ENCODE measurements around the gene TIMM13.

Gene TIMM13

DNA sequence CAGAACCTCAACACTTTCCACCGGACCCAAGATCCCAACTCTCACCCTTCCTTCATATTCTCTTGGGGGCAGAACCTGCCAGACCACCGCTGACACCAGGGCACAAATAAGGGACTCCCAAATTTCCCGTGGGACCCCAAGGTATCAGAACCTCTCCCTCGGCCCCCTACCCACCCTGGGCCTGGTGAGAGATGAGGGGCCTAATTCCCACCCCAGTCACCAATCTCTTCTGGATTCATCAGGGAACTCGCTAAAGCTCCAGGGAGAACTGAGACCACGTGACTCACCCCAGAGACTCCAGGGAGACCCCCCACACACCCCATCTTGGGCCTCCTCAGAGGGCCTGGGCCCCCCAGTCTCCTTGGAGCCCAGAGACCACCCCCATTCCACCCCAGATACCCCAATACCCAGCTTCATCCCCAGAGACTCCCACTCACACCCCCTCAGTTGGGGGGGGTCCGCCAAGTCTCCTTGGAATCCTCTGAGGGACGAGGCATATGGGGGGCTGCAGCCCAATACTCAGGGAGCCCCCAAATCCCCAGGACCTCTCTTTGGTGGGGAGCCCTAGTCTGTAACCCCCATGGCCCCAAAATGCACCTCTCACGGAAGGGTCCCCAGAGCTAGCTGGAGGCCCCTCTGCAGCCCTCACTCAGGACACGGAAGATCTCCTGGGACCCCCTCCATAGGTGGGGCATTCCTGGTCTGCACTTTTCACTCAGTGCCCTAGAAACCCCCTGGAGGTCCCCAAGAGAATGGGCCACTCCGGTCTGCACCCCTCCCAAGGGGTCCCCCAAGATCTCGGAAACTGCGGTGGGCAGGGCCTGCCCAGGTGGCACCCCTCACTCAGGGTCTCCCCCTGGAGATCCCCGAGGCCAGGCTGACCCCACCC lies 27.8 kb upstream of the TIMM13 start:
- DNase-seq, result no peak

DNA sequence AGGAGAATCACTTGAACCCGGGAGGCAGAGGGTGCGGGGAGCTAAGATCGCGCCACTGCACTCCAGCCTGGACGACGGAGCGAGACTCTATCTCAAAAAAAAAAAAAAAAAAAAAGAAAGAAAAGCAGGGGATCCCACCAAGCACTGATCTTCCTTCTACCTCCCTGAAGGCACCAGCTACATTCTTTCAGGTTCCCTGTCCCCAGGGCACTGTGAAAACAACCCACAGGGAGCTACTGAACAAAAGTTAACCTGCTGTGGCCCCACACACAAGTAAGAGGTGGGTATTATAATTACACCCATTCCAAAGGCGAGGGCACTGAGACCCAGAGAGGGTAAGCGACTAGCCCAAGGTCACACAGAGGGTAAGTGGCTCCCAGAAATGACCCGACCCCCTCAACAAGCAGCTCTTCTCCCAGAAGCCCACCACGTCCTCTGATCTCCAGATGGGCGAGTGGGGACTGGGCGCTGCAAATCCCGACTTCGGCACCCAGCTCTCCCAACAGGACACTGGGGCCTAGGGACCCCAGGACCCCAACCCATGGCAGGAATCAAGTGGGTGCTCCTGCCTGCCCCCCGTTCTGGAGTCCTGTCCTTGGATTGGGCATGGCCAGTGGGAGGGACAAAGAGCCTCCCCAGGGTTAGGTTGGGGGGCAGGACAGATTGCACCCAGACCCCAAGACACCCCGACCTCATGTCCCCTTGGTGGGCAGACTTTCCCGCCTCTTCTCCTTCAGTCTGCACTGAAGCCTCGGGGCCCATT lies 27.0 kb upstream of the TIMM13 start:
- DNase-seq, result no peak

DNA sequence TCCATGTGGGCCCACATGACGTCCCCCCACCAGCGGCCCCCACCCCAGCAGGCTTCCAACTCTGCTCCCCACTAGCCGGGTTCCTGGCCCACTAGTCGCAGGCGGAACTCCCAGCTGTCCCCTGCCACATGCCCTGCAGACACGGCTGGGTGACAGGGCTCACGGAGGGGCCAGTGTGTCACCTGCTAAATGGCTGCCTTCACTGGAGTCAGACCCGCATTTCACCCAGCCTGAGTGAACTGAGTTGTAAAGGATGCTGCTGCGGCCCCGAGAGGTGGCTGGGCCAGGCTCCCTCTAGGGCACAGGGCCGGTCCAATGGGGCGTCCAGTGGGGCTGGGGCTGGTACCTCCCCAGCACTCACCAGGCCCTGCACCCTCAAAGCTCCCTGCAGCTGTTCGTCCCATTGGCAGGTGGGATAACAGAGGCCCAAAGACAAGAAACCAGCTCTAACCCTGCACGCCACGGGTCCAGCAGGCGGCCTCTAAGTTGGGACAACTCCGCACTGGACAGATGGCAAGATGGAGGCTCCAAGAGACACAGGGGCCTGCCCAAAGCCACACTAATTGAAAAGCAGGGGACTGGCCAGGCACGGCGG lies 26.1 kb upstream of the TIMM13 start:
- DNase-seq, result no peak

DNA sequence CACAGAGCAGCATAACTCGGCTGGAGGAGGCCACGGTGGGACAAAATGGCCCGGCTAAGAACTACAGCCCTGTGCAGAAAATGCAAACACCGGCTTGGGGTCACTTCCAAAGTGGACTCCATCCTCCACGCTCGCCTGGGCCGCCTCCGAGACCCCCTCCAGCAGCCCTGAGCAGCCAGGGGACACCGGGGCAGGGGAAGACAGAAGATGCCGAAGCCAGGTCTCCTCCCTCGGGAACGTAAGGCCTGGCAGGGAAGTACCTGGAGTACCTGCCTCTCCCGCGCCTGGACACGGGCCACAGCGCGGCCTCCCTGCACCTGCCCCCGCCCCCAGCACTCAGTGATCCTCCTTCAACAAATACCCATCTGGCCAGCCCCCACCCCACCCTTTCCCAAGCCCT lies 24.4 kb upstream of the TIMM13 start:
- DNase-seq, result no peak

DNA sequence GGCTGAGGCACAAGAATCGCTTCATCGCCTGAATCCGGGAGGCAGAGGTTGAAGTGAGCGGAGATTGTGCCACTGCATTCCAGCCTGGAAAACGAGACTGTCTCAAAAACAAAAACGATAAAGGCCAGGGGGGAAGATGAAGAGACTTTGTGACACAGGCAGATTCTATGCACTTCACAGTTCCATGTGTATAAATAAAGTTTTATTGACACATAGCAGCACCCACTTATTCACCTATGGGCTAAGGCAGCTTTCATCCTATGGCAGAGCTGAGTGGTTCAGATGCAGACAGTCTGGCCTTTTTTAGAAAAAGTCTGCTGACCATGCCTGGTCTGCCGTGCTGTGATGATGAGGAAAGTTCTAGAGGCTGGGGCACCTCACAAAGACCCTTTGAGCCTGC lies 23.8 kb upstream of the TIMM13 start:
- no peak for DNase-seq

DNA sequence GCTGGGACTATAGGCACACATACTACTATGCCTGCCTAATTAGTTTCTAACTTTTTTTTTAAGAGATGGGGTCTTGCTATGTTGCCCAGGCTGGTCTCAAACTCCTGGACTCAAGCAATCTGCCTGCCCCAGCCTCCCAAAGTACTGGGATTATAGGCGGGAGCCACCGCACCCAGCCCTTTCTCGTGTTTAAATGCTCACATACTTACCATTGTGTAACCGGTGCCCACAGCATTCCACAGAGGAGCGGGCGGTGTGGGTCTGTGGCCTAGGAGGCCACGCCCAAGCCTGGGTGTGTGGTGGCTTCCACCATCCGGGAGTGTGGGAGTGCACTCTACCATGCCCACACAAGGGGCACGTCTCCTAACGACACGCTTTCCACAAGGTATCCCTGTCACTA lies 21.6 kb upstream of the TIMM13 start:
- DNase-seq, result peak; percentile 55

DNA sequence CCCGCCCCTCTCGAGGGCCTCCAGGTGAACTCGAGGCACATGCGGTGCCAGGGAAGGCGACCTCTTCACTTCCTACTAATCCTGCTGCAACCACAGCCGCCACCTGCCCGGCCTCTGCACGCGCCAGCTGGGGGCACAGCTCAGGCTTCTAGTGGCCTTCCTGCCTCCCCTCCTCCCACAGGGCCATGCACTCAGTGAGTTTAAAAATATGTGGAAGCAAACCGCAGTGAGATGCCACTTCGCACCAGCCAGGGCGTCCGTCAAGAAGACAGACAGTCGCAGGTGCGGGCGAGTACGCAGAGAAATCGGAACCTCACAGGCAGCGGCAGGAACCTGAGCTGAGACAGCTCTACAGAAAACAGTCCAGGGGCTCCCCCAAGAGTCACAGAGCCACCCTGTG lies 19.0 kb upstream of the TIMM13 start:
- no peak for DNase-seq

DNA sequence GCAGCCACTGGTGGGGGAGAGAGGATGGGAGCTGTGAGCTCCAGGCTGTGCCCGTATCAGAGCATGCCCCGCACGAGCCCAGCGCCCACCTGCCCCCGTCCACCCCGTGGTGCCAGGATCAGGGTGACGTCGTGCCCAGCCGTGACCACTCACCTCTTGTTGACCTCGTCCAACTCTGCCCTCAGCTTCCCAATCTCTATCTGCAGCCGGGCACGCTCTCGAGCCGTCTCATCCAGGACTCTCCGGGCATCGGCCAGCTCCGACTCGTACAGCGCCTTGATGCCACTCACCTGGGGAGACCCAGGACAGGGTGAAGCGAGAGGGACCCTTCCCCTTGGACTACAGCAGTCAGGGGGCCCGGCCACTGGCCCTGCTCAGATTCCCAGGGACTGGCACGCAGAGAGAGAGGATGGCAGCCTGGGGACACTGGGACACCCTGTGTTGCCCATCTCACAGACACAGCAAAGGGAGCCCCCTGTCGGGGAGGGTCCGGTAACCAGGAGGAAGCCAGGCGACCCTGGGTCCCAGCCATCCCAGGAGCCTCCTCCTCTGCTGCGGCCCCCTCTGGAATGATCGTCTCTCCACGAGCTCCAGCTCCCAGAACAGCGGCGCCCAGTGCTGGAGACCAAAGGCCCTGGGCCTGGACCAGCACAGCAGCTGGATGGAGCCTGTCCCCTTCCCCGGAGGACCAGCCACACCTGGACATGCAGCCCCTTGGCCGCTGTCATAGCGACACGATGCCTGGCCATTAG lies 17.0 kb upstream of the TIMM13 start:
- DNase-seq, result no peak

DNA sequence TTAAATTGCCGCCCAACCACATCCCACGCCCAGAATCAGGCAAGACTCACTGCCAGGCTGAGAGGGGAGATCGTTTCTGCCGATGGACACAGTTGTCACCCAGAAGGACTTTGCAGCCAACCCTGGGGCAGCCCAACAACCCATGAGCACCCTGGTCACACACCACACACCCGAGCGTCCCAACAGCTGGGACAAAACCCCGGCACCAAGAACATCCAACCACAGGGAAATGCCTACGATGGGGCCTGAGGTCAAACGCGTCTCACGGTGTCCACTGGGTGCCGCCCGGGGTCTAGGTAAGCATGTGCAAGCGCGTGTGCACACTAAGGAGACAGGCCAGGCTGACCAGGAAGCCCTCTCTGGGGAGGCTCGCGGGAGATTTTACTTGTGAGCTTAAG lies 16.4 kb upstream of the TIMM13 start:
- no peak for DNase-seq

DNA sequence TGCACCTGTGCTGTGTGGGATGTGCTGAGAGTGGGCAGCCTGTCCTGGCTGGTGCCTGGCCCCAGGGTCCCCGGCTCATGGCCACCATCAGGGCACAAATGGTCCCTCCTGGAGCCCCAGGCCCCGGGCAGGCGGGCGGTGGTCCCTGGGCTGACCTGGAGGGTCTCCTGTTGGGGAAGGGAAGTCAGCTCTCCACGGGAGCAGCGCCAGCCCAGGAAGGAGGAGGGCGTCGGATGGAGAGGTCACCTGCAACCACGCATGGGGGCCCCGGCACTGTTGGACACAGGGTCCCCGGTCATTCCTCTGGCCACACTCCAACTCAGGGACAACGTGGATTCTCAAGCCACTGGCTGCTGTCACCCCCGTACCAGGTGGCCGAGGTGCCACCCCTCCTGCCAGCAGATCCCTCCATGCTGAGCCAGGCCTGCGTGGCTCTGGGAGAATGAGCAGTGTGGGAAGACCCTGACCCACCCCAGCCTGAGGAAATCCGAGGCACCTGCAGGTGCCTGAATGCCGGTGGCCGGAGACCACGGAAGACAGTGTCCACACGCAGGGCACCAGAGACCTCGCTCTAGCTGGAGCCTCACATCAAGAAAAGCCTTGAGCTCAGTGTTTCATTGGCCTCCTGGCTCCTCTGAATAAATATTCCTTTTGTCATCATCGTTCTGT lies 15.9 kb upstream of the TIMM13 start:
- DNase-seq, result no peak

DNA sequence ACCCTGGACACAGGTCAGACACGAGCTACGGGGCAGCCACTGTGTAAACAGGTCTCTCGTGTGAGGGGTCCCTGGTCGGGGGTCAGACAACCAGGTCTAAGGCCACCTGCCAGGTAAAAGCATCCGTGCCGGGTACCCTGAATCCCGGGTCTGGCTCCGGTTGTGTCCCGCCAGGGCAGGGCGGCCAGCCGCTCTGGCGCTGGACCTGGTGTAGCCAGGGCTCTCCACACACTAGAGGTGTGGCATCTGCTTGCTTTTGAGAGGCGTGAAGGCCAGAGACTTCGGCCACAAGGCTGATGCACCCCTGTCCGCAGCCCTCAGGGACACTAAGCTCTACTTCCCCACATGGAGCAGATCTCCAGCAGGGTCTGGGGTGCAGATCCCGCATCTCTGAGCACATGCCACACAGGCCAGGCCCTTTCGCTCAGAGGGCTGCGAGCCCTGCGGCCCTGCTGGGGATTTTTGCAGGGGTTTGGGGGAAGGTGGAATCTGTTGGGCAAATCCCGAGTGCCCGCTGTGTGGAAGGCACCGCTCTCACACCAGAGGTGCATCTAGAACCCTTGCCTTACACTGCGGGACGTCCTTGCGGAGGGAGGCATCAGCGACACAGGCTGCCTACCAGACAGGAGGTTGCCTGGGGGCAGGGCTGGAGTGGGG lies 13.8 kb upstream of the TIMM13 start:
- DNase-seq, result no peak

DNA sequence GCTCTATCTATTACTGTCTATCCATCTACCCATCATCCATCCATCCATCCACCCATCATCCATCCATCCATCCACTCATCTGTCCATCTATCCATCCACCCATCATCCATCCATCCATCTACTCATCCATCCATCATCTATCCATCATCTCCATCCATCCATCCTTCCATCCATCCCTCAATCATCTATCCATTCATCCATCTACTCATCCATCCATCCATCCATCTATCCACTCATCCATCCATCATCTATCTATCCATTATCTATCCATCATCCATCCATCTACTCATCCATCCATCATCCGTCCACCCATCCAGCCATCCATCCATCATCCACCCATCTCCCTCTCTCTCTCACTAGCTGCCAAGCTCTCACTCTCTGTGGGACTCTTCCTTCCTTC lies 13.1 kb upstream of the TIMM13 start:
- no peak for DNase-seq

DNA sequence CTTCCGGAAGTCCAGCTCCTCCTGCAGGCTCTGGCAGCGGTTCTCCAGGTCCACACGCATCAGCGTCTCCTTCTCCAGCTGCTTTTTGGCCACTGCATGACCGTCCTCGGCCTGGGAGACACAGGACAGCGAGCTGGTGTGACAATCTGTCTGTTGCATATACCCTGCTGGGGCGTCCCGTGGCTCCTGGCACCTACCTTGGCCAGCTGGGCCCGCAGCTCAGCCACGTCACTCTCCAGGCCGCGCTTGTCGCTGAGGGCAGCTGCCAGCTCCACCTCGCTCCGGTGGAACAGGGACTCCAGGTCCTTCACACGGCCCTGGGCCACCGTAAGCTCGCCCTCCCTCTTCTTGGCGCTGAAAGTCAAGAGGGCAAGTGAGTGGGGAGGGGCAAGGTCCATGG lies 10.8 kb upstream of the TIMM13 start:
- DNase-seq, result no peak

DNA sequence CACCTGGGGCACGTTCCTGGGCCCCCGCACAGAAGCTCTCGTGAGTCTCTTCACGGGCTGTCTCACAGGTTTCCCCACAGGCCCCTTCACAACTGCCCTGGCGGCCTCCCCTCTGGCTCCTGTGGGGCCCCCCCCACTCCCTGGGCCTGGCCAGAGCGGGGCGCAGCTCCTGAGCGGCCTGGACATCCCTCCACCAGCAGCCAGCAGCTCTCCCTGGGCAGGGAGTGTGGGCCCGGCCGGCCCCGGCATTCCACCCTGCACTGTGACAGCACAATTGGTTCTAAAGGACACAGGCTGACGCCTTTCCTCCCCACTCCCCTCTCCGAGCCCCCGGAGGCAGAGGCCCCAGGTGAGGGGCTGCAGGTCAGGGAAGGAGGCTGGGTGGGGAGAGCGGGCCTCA lies 9.5 kb upstream of the TIMM13 start:
- DNase-seq, result no peak

DNA sequence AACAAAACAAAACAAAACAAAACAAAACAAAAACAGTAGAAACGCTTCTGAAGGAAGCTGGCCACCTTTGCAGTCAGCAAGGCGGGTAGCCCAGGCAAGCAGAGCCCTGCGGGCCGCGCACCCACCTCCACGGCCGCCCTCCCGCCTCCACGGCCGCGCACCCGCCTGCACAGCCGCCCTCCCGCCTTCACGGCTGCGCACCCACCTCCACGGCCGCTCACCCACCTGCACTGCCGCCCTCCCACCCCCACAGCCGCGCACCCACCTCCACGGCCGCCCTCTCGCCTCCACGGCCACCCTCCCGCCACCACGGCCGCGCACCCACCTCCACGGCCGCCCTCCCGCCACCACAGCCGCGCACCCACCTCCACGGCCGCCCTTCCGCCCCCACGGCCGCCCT lies 9.0 kb upstream of the TIMM13 start:
- no peak for DNase-seq

DNA sequence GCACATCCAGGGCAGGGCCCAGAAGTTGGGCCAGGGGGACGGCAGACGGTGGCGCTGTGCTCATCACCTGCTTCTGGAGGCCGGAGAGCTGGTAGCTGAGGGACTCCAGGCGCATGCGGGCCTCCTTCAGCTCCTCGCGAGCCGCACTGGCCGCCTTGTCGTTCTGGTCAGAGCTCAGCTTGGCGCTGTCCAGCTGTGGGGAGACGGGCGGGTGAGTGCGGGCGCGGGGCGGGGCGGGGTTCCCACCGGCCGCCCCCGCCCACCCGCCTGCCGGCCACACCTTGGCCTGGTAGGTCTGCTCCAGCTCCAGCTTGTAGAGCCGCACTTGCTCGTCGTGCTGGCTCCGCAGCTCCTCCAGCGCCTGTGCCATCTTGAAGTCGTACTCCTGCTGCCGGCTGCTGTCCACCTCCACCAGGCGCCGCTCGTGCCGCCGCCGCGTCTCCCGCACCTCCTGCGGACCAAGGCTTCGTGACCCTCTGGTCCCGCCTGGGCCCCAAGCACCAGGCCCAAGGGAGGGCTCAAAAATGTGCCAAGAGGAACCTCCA lies 7.4 kb upstream of the TIMM13 start:
- DNase-seq, result no peak

DNA sequence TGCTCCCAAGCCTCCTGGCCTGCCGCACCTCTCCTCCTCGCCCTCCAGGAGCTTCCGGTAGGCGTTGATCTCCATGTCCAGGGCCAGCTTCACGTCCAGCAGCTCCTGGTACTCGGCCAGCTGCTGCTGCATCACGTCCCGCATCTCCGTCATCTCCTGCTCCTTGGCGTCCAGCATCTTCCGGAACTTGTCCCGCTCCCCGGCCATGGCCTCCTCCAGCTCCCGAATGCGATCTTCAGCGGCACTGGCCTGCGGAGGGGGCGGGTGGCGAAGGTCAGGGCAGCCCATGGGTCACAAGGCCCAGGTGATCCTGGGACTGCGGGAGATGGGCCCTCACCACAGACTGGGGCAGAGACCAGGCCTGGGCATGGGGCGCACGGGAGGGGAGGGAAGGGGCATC lies 6.9 kb upstream of the TIMM13 start:
- no peak for DNase-seq

DNA sequence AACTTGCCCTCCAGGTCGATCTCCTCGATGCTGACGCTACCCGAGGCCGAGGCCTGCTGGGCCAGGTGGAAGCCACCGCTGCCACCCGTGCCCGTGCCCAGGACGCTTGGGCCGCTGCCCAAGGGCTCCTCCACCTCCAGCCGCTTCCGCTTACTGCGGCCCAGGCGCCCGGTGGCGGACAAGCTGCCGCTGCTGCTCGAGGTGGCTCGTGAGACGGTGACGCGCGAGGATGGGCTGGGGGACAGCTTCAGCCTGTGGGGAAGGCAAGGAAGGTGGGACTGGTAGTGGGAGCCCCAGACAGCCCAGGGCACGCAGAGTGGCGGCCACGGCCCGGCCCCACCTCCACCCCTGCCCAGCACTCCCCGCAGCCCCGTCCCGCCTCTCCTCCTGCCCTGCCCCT lies 6.5 kb upstream of the TIMM13 start:
- no peak for DNase-seq

DNA sequence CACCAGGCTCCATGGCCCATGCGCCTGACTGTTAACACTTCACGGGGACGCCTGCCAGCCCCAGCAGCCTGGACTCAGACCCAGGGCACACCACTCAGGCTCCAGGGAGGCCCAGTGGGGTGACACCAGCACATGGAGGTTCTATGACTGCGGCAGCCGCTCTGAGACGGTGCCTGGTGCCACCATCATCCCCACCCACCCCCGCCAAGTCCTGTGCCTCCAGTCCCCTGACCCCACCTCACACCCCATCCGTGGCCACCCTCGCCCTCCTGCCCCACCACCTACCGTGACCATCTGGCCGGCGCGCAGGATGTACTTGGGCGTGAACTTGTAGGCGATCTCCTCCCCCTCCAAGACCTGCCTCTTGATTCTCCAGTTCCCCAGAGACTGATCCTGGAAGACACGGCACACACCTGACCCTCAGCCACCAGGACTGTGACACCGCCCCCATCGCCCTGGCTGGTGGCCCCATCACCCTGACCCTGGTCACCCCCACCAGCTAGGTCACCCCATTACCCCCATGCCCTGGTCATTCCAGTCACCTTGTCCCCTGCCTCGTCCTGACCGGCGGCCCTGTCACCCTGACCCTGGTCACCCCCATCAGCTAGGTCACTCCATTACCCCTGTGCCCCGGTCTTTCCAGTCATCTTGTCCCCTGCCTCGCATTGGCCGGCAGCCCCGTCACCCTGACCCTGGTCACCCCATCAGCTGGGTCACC lies 4.9 kb upstream of the TIMM13 start:
- DNase-seq, result no peak

DNA sequence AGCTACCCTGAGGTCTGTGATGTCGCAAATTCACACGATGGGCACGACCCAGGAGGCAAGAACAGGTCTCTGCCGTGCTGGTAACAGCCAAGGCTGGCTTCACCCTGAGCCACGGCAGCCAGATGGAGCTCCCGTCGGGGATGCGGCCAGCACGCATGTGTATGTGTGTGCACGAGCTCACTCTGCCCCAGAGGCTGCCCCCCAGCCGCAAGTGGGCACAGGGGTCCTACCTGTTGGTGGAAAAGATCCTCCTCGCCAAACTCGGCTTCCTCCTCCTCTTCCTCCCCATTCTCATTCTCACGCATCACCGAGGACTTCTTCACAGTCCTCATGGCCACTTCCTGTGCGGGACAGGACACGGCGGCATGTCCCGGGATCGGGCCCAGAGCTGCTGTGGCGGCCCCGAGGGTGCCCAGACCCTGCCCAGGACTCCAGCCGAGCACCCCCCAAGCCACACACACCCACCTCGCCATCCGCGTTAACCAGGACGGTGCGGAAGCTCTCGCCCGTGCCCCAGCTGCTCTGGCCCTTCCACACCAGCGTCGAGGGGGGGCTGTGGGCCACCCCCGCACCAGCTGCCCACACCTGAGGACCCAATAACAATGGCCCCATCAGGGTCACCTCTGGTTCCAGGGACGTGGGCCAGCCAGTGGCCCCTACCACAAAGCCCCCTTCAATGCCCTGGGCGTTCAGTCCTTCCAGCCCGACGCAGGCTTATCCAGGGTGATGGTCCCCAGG lies 4.1 kb upstream of the TIMM13 start:
- DNase-seq, result no peak

All from fibroblast of skin of scalp (primary cell).